Endothelial cell (in vitro differentiated cells): ENCODE data around the gene PTGER3. TPM values are rescaled to one million over a fixed set of nuclear protein-coding genes. Genes with fewer than 3 reads are reported as not detected.

Source experiments
- DNase-seq: peaks from one replicate; pipeline ENCODE4 v3.0.0; 2021; ENCODE audit warnings: low spot score
- H3K27ac Mint-ChIP-seq: one replicate; pipeline ENCODE4 v1.8.0; 2021; ENCODE audit warnings: mixed read lengths, inconsistent platforms; ENCODE audit not compliant: unreplicated experiment
- H3K27me3 Mint-ChIP-seq: one replicate; pipeline ENCODE4 v1.8.0; 2021; ENCODE audit warnings: mild to moderate bottlenecking, moderate library complexity, mixed read lengths, inconsistent platforms; ENCODE audit not compliant: unreplicated experiment
- H3K36me3 Mint-ChIP-seq: one replicate; pipeline ENCODE4 v1.8.0; 2021; ENCODE audit warnings: mild to moderate bottlenecking, low read depth, mixed read lengths, inconsistent platforms; ENCODE audit not compliant: unreplicated experiment
- H3K4me1 Mint-ChIP-seq: one replicate; pipeline ENCODE4 v1.8.0; 2021; ENCODE audit warnings: mild to moderate bottlenecking, mixed read lengths, inconsistent platforms; ENCODE audit not compliant: unreplicated experiment
- H3K4me3 Mint-ChIP-seq: one replicate; pipeline ENCODE4 v1.8.0; 2021; ENCODE audit warnings: mild to moderate bottlenecking, mixed read lengths, inconsistent platforms; ENCODE audit not compliant: unreplicated experiment
- H3K9me3 Mint-ChIP-seq: one replicate; pipeline ENCODE4 v1.8.0; 2021; ENCODE audit warnings: mixed read lengths, inconsistent platforms; ENCODE audit not compliant: unreplicated experiment
- total RNA-seq: library from RNA; stranded (reverse); fragmentation: NEBNext Ultra II Directional; extraction: Animal tissue kit (Norgen Biotek cat#: 25700); gene quantifications from one replicate; pipeline ENCODE4 v1.2.1, GENCODE V29; 2021; ENCODE audit not compliant: unreplicated experiment
- TF ChIP-seq, protein P1 (sequence below): fragments of 200-600 bp; sonication (generic); IDR thresholded peaks from one replicate; pipeline ENCODE4 v1.5.0; 2021; ENCODE audit warnings: antibody characterized with exemption; ENCODE audit not compliant: unreplicated experiment

Gene PTGER3
- total RNA-seq, 1 donor from 2014 or later = 6.5 TPM

DNA sequence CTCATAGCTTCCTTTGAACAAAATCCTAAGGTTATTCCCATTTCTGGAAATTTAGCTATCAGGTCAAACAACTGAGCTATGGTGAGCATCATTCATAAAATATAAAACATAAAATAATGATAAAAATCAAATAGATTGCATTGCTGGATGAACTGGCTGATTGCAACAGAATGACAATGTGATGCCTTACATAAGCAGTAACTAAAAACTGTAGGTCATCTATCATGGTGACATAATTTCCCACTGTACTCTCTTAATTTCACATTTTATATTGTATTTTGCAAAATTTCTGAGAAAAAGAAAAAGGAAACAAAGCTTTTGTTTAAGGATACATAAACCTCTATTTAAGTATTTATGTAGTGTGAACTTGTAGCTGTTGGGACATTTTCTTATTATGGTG, 4.6 kb downstream of the PTGER3 start:
- Mint-ChIP-seq H3K36me3 (no peaks in the 10 kb centered on the region), H3K27me3 (peaks cover 8% of the 10 kb centered on the region), H3K9me3 (no peaks in the 10 kb centered on the region), H3K4me1 (peaks cover 11% of the 10 kb centered on the region), H3K27ac (no peak overlapping the region), H3K4me3 (no peak overlapping the region)
- TF ChIP-seq, protein P1, sequence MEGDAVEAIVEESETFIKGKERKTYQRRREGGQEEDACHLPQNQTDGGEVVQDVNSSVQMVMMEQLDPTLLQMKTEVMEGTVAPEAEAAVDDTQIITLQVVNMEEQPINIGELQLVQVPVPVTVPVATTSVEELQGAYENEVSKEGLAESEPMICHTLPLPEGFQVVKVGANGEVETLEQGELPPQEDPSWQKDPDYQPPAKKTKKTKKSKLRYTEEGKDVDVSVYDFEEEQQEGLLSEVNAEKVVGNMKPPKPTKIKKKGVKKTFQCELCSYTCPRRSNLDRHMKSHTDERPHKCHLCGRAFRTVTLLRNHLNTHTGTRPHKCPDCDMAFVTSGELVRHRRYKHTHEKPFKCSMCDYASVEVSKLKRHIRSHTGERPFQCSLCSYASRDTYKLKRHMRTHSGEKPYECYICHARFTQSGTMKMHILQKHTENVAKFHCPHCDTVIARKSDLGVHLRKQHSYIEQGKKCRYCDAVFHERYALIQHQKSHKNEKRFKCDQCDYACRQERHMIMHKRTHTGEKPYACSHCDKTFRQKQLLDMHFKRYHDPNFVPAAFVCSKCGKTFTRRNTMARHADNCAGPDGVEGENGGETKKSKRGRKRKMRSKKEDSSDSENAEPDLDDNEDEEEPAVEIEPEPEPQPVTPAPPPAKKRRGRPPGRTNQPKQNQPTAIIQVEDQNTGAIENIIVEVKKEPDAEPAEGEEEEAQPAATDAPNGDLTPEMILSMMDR = no peak
- no peak for DNase-seq

DNA sequence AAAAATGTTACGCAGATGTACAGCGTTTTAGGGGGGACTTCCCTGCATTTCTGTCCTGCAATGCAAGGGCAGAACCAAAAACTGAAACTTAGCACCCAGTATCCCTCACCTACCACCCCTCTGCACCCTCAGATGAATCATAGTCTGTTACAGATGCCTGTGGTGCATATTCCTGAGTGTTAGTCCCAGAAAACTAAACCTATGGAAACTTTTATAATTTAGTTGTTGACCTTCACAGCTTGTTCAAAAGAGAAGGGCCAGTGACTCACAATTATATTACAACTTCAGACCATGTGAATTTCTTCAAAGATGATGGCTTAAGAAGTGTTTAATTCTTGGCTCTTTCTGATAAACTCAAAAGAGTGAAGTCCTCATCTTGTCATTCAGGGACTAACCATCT, 5.8 kb downstream of the PTGER3 start:
- peaks cover 9% of the 10 kb centered on the region for H3K4me1 Mint-ChIP-seq
- no peaks in the 10 kb centered on the region for H3K36me3 Mint-ChIP-seq
- no peak overlapping the region for H3K27ac Mint-ChIP-seq
- H3K4me3 Mint-ChIP-seq = no peak overlapping the region
- TF ChIP-seq, protein P1 = no peak
- DNase-seq = no peak
- H3K27me3 Mint-ChIP-seq = peaks cover 5% of the 10 kb centered on the region
- H3K9me3 Mint-ChIP-seq = no peaks in the 10 kb centered on the region

GRCh38 chr1:71039661-71040262, 7.9 kb downstream of the PTGER3 start:
- Mint-ChIP-seq H3K27ac (no peak overlapping the region), H3K27me3 (no peaks in the 10 kb centered on the region), H3K9me3 (no peaks in the 10 kb centered on the region), H3K36me3 (no peaks in the 10 kb centered on the region), H3K4me3 (no peak overlapping the region), H3K4me1 (peaks cover 4% of the 10 kb centered on the region)
- DNase-seq = no peak
- TF ChIP-seq, protein P1 = no peak

DNA sequence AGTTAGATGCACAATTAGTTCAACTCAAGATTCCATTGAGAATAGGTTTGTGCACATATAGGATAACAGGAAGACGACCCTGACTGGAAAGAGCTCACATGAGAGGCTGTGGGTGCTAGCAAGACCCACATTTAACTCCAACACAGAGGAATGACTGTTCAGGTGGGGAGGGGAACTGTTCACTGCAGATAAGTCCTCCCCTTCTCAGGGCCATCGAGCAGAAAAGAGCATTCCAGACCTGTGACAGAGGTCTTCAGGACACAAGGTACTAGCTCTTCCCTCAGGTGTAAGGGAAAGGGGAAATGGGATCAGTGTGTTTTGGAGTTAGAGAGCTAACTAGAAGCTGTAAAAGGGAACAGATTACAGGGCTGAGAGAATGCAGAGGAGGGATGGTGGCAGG, 8.7 kb downstream of the PTGER3 start:
- H3K36me3 Mint-ChIP-seq = no peaks in the 10 kb centered on the region
- H3K4me1 Mint-ChIP-seq = peaks cover 4% of the 10 kb centered on the region
- H3K27ac Mint-ChIP-seq = no peak overlapping the region

More for the DNA sequence above, 8.7 kb downstream of the PTGER3 start:
- DNase-seq = no peak
- Mint-ChIP-seq H3K27me3 (no peaks in the 10 kb centered on the region), H3K9me3 (no peaks in the 10 kb centered on the region), H3K4me3 (no peak overlapping the region)
- TF ChIP-seq, protein P1 = no peak
